Liver (tissue), 3 donors: ENCODE results near the gene MPDZ.

Experiments
- CTCF ChIP-seq: fragments of 150-350 bp; IDR thresholded peaks from 2 replicates; pipeline ENCODE4 v1.5.1; 2017; ENCODE audit warnings: improper control_type of control experiment, low read depth, low read length; ENCODE audit not compliant: missing input control
- GABPA ChIP-seq, 2 donors: IDR thresholded peaks in 1 of 2; conservative IDR thresholded peaks in 1 of 2; 2 replicates each; pipeline ENCODE4 v1.6.1; 2016; ENCODE audit warnings: antibody characterized with exemption in 2 of 2, mild to moderate bottlenecking in 1 of 2, moderate library complexity in 1 of 2
- HNF4A ChIP-seq, 2 donors: conservative IDR thresholded peaks; 2 replicates each; pipeline ENCODE4 v1.6.1; 2016; ENCODE audit warnings: antibody characterized with exemption in 2 of 2, mild to moderate bottlenecking in 2 of 2
- HNF4G ChIP-seq: IDR thresholded peaks from 2 replicates; pipeline ENCODE4 v1.6.1; 2016; ENCODE audit warnings: antibody characterized with exemption
- JUND ChIP-seq, 2 donors: IDR thresholded peaks; 2 replicates each; pipeline ENCODE4 v1.6.1; 2016; ENCODE audit warnings: antibody characterized with exemption in 2 of 2
- MAX ChIP-seq: IDR thresholded peaks from 2 replicates; pipeline ENCODE4 v1.6.1; 2016; ENCODE audit warnings: antibody characterized with exemption
- RAD21 ChIP-seq, 2 donors: IDR thresholded peaks; 2 replicates each; pipeline ENCODE4 v1.6.1; 2016; ENCODE audit warnings: antibody characterized with exemption in 2 of 2, mild to moderate bottlenecking in 2 of 2
- RXRA ChIP-seq, 2 donors: IDR thresholded peaks; 2 replicates each; pipeline ENCODE4 v1.6.1; 2017 to 2018; ENCODE audit warnings: antibody characterized with exemption in 2 of 2, mild to moderate bottlenecking in 1 of 2
- SP1 ChIP-seq: IDR thresholded peaks from 2 replicates; pipeline ENCODE4 v1.6.1; 2018; ENCODE audit warnings: antibody characterized with exemption, mild to moderate bottlenecking
- TAF1 ChIP-seq: conservative IDR thresholded peaks from 2 replicates; pipeline ENCODE4 v1.6.1; 2016; ENCODE audit warnings: antibody characterized with exemption, mild to moderate bottlenecking
- YY1 ChIP-seq: IDR thresholded peaks from 2 replicates; pipeline ENCODE4 v1.6.1; 2016; ENCODE audit warnings: antibody characterized with exemption, mild to moderate bottlenecking
- donor health status: healthy.
- donor health status: healthy.

DNA sequence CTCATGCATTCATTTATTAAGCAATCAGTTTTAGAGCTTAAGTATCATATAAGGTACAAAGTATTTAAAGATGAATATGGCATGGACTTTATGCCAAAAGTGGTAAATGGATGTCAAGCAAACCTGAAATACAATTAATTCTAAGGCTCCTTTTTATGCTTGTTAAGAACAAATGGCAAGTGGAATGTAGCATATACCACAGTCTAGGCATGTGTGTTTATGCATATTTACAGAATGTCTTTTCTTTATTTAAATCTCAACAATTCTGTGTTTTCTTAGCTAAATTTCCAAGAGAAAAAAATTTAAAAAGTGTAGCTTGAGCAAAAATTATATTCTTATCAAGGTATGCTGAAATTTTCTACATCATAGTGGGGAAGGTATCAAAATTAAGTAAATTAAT is 39.8 kb downstream of the MPDZ start:
- TF ChIP-seq CTCF (no peak), YY1 (no peak), TAF1 (no peak), GABPA (IDR thresholded peaks at IDR 0.05 in 1 of 2, conservative IDR thresholded peaks at IDR 0.05 in 1 of 2) (no peak), MAX (no peak), HNF4A (conservative IDR thresholded peaks at IDR 0.05) (no peak), RAD21 (IDR thresholded peaks at IDR 0.05) (no peak), JUND (IDR thresholded peaks at IDR 0.05) (no peak), RXRA (IDR thresholded peaks at IDR 0.05) (no peak), SP1 (no peak), HNF4G (no peak)
